SK-MEL-5 (cell line): Measurements from ENCODE around the gene LCORL. TPM values are rescaled to one million over a fixed set of nuclear protein-coding genes. Genes with fewer than 3 reads are reported as not detected.

ENCODE experiments used
- DNase-seq: peaks from one replicate; pipeline ENCODE4 v3.0.0-alpha.2; 2016; ENCODE audit warnings: low read depth, low spot score
- in situ Hi-C: cut with HindIII; loops from 2 replicates; pipeline ENCODE4 v1.10.0; 2016; ENCODE audit warnings: low sequenced_read_pairs, high pct_unique_total_duplicates, low pct_unique_long_range_greater_than_20kb
- total RNA-seq: library from RNA; depleted of rRNA; stranded (reverse); fragments of >200 nt; shearing (Covaris generic); gene quantifications from 2 replicates; pipeline ENCODE4 v1.2.3, GENCODE V29; 2014

LCORL gene
- total RNA-seq, 1 experiment from 2014 or later = 16.3 TPM

- DNase-seq = no peak
- in situ Hi-C loops = no loop called here
These were observed 63.4 kb downstream of the LCORL start for GRCh38 chr4:17958181-17958580.

- in situ Hi-C loops = no loop called here
- DNase-seq = no peak
These were observed 63.9 kb downstream of the LCORL start for GRCh38 chr4:17957688-17958087.

GRCh38 chr4:17956245-17956644 is 65.3 kb downstream of the LCORL start:
- in situ Hi-C loops = no loop called here
- DNase-seq = no peak

- DNase-seq = no peak
- in situ Hi-C loops = no loop called here
These were observed 76.3 kb downstream of the LCORL start for GRCh38 chr4:17945303-17945702.

DNA sequence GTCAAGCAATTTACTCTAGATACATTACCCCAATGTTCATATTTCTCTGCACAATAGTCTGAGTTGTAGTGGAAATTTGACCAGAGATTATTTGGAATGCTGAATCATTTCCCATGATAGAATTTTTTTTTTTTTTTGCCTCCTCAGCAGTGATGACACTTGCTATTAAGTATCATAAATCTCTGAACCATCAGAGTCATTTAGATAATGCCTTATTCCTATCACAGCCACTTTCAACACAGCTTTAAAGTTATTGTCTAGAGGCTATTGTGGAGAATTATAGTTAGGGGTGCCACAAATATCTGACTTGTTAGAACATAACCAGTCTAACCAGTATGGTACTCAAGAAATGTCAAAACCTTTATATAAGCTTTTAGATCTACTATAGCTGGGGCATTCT is 79.8 kb downstream of the LCORL start:
- in situ Hi-C loops = no loop called here
- DNase-seq = no peak

- no peak for DNase-seq
- in situ Hi-C loops = no loop called here
These were observed 82.5 kb downstream of the LCORL start for GRCh38 chr4:17939054-17939453.

DNA sequence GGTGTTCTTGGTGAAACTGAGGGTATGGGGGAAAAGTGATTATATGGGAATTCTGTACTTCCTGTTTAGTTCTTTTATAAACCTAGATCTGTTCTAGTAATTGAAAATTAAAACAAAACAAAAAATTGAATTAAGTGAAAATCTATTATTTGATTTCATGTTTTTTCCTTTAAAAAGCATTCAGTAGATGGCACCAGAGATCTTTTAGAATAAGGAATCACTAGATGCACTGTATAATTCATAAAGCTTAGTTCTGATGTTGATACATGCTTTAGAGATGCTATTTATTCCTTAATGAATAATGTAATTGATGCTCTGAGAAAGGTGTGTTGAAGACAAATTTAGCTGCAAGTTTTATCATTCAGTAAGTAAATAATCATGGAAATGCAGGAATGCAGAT is 87.3 kb downstream of the LCORL start:
- in situ Hi-C loops = no loop called here
- peak; percentile 7 for DNase-seq

- in situ Hi-C loops = no loop called here
- no peak for DNase-seq
These were observed 88.4 kb downstream of the LCORL start for GRCh38 chr4:17933126-17933525.

DNA sequence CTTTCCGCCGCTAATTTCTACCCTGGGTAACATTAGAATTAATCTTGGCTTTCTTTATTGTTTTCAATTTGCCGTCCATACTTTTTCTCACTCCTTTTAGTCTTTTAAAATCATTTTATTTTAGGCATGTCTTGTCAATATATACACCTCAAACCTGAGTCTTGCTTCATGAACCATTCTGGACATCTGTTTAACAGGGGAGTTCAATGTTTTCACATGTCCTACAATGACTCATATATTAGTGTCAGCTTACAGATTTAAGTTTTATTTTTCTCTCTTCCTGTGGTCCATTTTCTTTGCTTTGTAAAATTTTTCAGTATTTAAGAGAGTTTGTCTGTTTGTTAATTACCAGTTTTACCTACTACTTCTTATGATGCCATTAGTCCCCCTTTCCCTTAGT is 89.5 kb downstream of the LCORL start:
- in situ Hi-C loops = no loop called here
- no peak for DNase-seq

- in situ Hi-C loops = no loop called here
- no peak for DNase-seq
These were observed 91.3 kb downstream of the LCORL start for GRCh38 chr4:17930256-17930655.

- in situ Hi-C loops = no loop called here
These were observed 97.4 kb downstream of the LCORL start for GRCh38 chr4:17924189-17924588.

DNA sequence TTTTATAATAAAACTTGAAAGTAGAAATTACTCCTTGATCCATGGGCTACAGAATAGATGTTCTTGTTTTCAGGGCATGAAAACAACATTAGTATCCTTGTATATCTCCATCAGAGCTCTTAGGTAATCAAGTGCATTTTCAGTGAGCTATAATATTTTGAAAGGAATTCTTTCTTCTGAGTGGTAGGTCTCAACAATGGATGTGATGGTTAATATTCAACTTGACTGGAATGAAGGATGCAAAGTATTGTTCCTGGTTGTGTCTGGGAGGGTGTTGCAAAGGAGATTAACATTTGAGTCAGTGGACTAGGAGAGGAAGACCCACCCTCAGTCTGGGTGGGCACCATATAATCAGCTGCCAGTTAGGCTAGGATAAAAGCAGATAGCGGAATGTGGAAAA is 100.1 kb downstream of the LCORL start:
- in situ Hi-C loops = no loop called here
- no peak for DNase-seq

More at GRCh38 chr4:17924189-17924588, 97.4 kb downstream of the LCORL start:
- DNase-seq = no peak

DNA sequence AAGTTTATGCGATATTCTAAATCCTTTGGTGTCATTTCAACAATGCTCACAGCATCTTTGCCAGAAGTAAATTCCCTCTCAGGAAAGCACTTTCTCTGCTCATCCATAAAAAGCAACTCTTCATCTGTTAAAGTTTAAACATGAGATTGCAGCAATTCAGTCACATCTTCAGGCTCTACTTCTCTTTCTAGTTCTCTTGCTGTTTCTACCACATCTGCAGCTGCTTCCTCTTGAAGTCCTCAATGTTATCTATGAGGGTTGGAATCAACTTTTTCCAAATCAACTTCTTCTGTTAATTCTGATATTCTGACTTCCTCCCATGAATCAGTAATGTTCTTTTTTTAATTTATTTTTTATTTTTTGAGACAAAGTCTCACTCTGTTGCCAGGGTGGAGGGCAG is 100.9 kb downstream of the LCORL start:
- in situ Hi-C loops = no loop called here
- no peak for DNase-seq

- in situ Hi-C loops = no loop called here
- no peak for DNase-seq
These were observed 106.1 kb downstream of the LCORL start for GRCh38 chr4:17915439-17915838.

DNA sequence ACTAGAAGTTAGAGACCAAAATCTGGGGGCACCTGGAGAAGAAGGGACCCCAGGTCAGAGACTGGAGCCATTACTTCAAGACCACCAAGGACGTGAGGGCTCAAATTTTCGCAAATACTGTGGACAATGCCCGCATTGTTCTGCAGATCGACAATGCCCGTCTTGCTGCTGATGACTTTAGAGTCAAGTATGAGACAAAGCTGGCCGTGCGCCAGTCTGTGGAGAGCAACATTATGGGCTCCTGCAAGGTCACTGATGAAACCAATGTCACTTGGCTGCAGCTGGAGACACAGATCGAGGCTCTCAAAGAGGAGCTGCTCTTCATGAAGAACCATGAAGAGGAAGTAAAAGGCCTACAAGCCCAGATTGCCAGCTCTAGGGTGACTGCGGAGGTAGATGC is 109.5 kb downstream of the LCORL start:
- in situ Hi-C loops = no loop called here
- no peak for DNase-seq

DNA sequence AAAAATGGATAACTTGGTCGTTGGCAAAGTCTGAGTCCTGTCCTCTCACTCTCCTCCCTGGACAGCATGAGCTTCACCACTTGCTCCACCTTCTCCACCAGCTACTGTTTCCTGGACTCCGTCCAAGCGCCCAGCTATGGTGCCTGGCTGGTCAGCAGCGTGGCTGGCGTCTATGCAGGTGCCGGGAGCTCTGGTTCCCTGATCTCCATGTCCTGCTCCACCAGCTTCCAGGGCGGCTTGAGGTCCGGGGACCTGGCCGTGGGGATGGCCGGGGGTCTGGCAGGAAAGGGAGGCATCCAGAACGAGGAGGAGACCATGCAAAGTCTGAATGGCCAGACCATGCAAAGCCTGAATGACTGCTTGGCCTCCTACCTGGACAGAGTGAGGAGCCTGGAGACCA is 109.9 kb downstream of the LCORL start:
- DNase-seq = no peak
- in situ Hi-C loops = no loop called here

- in situ Hi-C loops = no loop called here
- DNase-seq = no peak
These were observed 123.0 kb downstream of the LCORL start for GRCh38 chr4:17898553-17899055.

DNA sequence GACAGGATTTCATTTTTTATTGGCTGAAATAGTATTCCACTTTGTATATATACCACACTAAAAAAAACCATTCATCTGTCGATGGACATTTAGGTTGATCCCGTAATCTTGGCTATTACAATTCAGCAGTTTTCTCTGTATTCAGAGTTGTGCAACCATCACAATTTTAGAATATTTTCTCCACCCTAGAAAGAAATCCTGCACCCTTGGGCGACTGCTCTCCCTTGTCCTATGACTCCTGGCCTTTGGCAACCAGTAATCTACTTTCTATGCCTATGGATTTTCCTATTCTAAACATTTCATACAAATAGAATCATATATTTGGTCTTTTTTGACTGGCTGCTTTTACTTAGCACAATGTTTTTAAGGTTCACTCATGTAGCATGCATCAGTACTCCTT is 126.1 kb downstream of the LCORL start:
- no peak for DNase-seq
- in situ Hi-C loops = no loop called here

DNA sequence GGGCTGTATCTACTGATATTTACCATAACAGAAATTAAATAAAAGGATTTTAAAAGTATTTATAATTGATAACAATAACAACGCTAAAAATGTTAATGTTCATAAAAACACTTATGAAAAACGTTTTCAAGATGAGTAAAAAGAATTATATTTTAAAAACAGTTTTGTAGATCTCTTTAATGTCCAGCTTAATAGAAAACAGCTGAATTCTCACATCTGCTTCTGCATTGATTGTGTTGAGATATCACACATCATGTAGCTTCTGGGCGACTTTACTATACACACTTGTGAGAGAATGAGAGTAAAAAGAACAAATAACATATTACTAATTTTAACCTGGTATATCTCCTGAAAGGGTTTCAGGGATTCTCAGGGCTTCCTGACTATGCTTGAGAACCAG is 127.1 kb downstream of the LCORL start:
- DNase-seq = no peak
- in situ Hi-C loops = no loop called here

DNA sequence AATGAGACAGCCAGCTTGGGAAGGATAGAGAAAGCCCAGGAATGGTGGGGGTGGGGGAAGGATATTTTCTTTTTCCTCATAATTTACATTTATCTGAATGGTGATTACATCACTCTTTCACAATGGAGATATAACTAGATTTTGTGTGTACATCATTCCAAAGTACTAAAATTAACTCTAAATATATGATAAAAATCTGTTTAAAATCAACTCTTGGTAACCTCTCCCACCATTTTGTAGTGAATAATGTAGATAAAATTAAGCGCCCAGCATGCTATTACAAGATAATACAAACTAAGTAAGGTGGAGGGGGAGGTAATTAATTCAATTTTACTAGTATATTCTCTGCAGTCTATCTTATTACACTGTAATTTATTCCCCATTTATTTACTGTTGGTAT is 131.9 kb downstream of the LCORL start:
- in situ Hi-C loops = no loop called here
- no peak for DNase-seq
